Measurements from ENCODE around the gene PSAP. TPM values are rescaled to one million over a fixed set of nuclear protein-coding genes. Genes with fewer than 3 reads are reported as not detected.

PSAP gene
- total and polyA plus RNA-seq, 4 donors, result 255 to 671 (median 472) TPM

DNA sequence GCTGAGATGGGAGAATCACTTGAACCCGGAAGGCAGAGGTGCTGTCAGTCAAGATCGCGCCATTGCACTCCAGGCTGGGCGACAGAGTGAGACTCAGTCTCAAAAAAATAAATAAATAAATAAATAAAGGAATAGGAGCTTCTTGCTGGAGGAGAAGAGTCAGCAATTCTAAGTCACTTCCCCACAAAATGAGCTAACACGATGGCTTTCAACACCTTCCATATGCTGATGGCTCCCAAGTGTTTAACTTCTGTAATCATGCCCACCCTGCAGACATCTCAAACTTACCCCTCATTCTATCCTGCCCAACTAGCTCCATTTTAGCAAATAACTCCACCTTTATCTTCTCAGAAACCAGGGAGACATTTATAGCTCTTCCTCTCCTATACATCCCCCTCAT lies 21.2 kb downstream of the PSAP start:
- no peak overlapping the region for H3K4me3 ChIP-seq (ENCODE audit: low read depth in 1 of 3, low read length in 3 of 3)
- H3K27me3 ChIP-seq (ENCODE audit: control insufficient read depth in 4 of 4, insufficient read depth in 4 of 4, low read length in 3 of 4), result no peaks in the 10 kb centered on the region
- H3K9me3 ChIP-seq (ENCODE audit: control insufficient read depth in 4 of 4, low read length in 3 of 4), result no peaks in the 10 kb centered on the region
- H3K4me1 ChIP-seq (ENCODE audit: control insufficient read depth in 4 of 4, insufficient read depth in 4 of 4, low read length in 3 of 4), result peaks cover 0 to 12% (median 5%) of the 10 kb centered on the region in 4 donors
- TF ChIP-seq FOXA2 (IDR thresholded peaks at IDR 0.05) (no peak), RXRA (IDR thresholded peaks at IDR 0.05) (no peak), EGR1 (IDR thresholded peaks at IDR 0.05; ENCODE audit: low read depth in 2 of 2) (no peak), SP1 (IDR thresholded peaks at IDR 0.05) (no peak), JUND (IDR thresholded peaks at IDR 0.05) (no peak), HNF4A (conservative IDR thresholded peaks at IDR 0.05) (no peak), FOXA1 (IDR thresholded peaks at IDR 0.05) (no peak), NR2F2 (IDR thresholded peaks at IDR 0.05) (no peak), HNF4G (IDR thresholded peaks at IDR 0.05) (no peak), RAD21 (IDR thresholded peaks at IDR 0.05) (no peak), TAF1 (conservative IDR thresholded peaks at IDR 0.05) (no peak), YY1 (IDR thresholded peaks at IDR 0.05) (no peak)
- TF ChIP-seq, protein P1, sequence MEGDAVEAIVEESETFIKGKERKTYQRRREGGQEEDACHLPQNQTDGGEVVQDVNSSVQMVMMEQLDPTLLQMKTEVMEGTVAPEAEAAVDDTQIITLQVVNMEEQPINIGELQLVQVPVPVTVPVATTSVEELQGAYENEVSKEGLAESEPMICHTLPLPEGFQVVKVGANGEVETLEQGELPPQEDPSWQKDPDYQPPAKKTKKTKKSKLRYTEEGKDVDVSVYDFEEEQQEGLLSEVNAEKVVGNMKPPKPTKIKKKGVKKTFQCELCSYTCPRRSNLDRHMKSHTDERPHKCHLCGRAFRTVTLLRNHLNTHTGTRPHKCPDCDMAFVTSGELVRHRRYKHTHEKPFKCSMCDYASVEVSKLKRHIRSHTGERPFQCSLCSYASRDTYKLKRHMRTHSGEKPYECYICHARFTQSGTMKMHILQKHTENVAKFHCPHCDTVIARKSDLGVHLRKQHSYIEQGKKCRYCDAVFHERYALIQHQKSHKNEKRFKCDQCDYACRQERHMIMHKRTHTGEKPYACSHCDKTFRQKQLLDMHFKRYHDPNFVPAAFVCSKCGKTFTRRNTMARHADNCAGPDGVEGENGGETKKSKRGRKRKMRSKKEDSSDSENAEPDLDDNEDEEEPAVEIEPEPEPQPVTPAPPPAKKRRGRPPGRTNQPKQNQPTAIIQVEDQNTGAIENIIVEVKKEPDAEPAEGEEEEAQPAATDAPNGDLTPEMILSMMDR (IDR thresholded peaks at IDR 0.05; ENCODE audit: low read depth, low read length, missing input control), result no peak
- TF ChIP-seq, protein P2, sequence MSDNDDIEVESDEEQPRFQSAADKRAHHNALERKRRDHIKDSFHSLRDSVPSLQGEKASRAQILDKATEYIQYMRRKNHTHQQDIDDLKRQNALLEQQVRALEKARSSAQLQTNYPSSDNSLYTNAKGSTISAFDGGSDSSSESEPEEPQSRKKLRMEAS (IDR thresholded peaks at IDR 0.05), result no peak
- peaks cover 21 to 69% (median 60%) of the 10 kb centered on the region in 4 donors for H3K36me3 ChIP-seq (ENCODE audit: control insufficient read depth in 4 of 4, insufficient read depth in 3 of 4, low read depth in 1 of 4, low read length in 3 of 4)
- WGBS, result 95% methylated on average over 5 of the region's 5 CpGs
- no peak overlapping the region for H3K9ac ChIP-seq (ENCODE audit: low read depth in 1 of 2, low read length in 2 of 2)
- no peak overlapping the region for H3K27ac ChIP-seq (ENCODE audit: low read depth in 1 of 2, low read length in 2 of 2)
- no peak for DNase-seq (ENCODE audit: low spot score)

DNA sequence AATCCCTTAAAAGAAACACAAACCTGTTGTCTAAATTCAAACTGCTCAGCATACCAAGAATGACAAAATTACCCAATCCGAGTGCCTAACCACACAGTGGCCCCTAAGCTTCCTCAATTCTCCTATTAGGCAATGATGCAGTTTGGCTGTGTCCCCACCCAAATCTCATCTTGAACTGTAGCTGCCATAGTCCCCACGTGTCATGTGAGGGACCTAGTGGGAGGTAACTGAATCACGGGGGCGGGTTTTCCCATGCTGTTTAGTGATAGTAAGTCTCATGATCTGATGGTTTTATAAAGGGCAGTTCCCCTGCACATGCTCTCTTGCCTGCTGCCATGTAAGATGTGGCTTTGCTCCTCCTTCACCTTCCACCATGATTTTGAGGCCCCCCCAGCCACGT lies 21.9 kb downstream of the PSAP start:
- no peak for DNase-seq (ENCODE audit: low spot score)
- Histone ChIP-seq H3K9ac (ENCODE audit: low read depth in 1 of 2, low read length in 2 of 2) (no peak overlapping the region), H3K36me3 (ENCODE audit: control insufficient read depth in 4 of 4, insufficient read depth in 3 of 4, low read depth in 1 of 4, low read length in 3 of 4) (peaks cover 21 to 76% (median 67%) of the 10 kb centered on the region in 4 donors), H3K4me3 (ENCODE audit: low read depth in 1 of 3, low read length in 3 of 3) (no peak overlapping the region), H3K9me3 (ENCODE audit: control insufficient read depth in 4 of 4, low read length in 3 of 4) (no peaks in the 10 kb centered on the region), H3K4me1 (ENCODE audit: control insufficient read depth in 4 of 4, insufficient read depth in 4 of 4, low read length in 3 of 4) (peaks cover 0 to 8% (median 2%) of the 10 kb centered on the region in 4 donors), H3K27ac (ENCODE audit: low read depth in 1 of 2, low read length in 2 of 2) (no peak overlapping the region), H3K27me3 (ENCODE audit: control insufficient read depth in 4 of 4, insufficient read depth in 4 of 4, low read length in 3 of 4) (no peaks in the 10 kb centered on the region)
- WGBS, result 82% methylated on average over 5 of the region's 5 CpGs
- TF ChIP-seq SP1 (IDR thresholded peaks at IDR 0.05) (no peak), HNF4A (conservative IDR thresholded peaks at IDR 0.05) (no peak), YY1 (IDR thresholded peaks at IDR 0.05) (no peak), RXRA (IDR thresholded peaks at IDR 0.05) (peak in 1 of 2 donors; percentile 24), FOXA1 (IDR thresholded peaks at IDR 0.05) (no peak), JUND (IDR thresholded peaks at IDR 0.05) (no peak), RAD21 (IDR thresholded peaks at IDR 0.05) (no peak), EGR1 (IDR thresholded peaks at IDR 0.05; ENCODE audit: low read depth in 2 of 2) (no peak)
- TF ChIP-seq, protein P1 (IDR thresholded peaks at IDR 0.05; ENCODE audit: low read depth, low read length, missing input control), result no peak
- TF ChIP-seq, protein P3, sequence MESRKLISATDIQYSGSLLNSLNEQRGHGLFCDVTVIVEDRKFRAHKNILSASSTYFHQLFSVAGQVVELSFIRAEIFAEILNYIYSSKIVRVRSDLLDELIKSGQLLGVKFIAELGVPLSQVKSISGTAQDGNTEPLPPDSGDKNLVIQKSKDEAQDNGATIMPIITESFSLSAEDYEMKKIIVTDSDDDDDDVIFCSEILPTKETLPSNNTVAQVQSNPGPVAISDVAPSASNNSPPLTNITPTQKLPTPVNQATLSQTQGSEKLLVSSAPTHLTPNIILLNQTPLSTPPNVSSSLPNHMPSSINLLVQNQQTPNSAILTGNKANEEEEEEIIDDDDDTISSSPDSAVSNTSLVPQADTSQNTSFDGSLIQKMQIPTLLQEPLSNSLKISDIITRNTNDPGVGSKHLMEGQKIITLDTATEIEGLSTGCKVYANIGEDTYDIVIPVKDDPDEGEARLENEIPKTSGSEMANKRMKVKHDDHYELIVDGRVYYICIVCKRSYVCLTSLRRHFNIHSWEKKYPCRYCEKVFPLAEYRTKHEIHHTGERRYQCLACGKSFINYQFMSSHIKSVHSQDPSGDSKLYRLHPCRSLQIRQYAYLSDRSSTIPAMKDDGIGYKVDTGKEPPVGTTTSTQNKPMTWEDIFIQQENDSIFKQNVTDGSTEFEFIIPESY (IDR thresholded peaks at IDR 0.05), result no peak
- TF ChIP-seq, protein P2 (IDR thresholded peaks at IDR 0.05), result peak; percentile 29

All from liver (tissue), 9 donors.